Measurements from ENCODE around the gene ACOT12.
"Not testable (repeated sequence)": the region's sequence is repeated elsewhere in the genome, so short reads cannot be mapped to it uniquely, and the experiment has no call there.

ACOT12 gene

DNA sequence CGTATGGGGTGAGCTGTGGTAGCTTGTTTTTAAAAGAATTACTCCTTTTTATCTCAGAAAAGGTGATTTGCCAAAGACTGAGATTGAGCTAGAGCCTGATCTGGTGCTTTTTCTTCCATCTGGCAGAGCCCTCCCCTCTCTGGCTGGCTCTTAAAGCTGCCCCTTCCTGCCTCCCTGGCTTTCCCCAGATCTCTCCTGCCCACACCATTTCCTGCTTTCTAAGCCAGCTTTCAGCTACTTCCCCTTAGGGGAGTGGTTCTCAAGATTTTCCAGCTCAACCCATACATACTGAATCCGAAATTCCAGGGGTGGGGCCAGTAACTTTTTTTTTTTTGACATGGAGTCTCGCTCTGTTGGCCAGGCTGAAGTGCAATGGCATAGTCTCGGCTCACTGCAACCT is 4.8 kb upstream of the ACOT12 start:
- no peak for DNase-seq (ENCODE audit: low spot score)

- no peak for DNase-seq (ENCODE audit: low spot score)
Observed at GRCh38 chr5:81397176-81397575, 3.2 kb upstream of the ACOT12 start.

GRCh38 chr5:81395262-81395661 is 1.3 kb upstream of the ACOT12 start:
- no peak for DNase-seq (ENCODE audit: low spot score)

DNA sequence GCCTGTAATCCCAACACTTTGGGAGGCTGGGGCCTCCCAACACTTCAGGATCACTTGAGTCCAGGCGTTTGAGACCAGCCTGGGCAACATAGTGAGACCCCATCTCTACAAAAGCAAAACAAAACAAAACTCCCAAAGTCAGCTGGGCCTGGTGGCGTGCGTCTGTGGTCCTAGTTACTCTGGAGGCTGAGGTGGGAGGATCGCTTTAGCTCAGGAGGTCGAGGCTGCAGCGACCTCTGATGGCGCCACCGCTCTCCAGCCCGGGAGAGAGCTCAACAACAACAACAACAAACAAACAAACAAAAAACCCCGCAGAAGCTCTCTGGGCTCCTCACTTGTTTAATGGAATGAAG is 528 bp downstream of the ACOT12 start:
- DNase-seq (ENCODE audit: low spot score), result no peak

DNA sequence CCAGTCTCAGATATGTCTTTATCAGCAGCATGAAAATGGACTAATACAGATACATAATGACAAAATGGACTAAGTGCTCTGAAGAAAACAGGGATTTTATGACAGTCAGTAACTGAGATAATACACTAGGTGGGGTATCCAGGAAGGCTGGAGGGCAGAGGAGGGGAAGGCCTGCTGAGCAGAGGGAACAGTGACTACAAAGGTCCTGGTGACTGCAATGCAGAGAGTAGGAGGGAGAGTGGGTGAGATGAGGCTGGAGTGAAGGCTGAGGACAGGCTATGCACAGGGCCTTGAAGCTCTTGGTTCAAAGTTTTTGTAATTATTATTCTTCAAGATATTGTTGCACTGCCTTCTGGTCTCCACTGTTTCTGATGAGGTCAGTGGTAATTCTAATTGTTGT is 4.9 kb downstream of the ACOT12 start:
- no peak for DNase-seq (ENCODE audit: low spot score)

DNA sequence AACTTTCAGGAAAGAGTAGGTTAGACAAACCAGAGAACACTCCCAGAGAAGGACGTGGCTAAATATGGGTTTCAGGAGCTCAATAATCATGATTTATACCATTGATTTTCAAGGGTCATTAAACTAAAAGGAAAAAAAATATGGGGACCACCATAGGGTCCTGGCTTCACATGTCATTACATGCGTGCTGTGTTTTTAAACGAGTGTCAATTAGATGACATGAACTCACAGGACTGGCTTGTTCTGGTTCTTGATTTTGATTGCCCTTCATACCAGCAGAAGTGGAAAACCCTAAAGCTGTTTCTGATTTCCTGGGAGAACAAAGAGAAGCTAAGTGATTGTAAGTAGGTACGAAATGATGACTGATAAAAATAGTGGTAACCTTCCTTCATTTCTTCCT is 5.8 kb downstream of the ACOT12 start:
- DNase-seq (ENCODE audit: low spot score), result no peak

GRCh38 chr5:81383867-81384266 is 10.1 kb downstream of the ACOT12 start:
- DNase-seq (ENCODE audit: low spot score), result no peak

DNA sequence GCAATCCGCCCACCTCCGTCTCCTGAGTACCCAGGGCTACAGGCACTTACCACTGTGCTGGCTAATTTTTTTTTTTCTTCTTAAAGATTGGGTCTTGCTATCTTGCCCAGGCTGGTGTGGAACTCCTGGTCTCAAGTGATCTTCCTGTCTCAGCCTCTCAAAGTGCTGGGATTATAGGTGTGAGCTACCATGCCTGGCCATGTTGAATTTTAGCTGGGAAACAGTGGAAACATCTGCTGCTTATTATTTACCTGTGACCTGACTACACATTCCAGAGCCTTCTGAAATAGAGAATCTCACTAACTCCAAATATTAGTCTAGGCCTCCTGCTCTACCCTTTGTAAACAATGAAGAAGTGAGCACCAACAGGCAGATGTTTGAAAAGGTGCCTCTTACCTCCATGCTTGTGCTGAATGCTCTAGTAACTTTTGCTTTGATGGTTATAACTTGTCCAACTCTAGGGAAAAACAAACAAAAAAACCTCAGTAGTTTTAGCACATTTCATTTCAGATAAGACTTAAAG is 22.5 kb downstream of the ACOT12 start:
- DNase-seq (ENCODE audit: low spot score), result peak; percentile 15

GRCh38 chr5:81370912-81371311 is 23.0 kb downstream of the ACOT12 start:
- no peak for DNase-seq (ENCODE audit: low spot score)

- no peak for DNase-seq (ENCODE audit: low spot score)
Observed at GRCh38 chr5:81365541-81365940, 28.4 kb downstream of the ACOT12 start.

DNA sequence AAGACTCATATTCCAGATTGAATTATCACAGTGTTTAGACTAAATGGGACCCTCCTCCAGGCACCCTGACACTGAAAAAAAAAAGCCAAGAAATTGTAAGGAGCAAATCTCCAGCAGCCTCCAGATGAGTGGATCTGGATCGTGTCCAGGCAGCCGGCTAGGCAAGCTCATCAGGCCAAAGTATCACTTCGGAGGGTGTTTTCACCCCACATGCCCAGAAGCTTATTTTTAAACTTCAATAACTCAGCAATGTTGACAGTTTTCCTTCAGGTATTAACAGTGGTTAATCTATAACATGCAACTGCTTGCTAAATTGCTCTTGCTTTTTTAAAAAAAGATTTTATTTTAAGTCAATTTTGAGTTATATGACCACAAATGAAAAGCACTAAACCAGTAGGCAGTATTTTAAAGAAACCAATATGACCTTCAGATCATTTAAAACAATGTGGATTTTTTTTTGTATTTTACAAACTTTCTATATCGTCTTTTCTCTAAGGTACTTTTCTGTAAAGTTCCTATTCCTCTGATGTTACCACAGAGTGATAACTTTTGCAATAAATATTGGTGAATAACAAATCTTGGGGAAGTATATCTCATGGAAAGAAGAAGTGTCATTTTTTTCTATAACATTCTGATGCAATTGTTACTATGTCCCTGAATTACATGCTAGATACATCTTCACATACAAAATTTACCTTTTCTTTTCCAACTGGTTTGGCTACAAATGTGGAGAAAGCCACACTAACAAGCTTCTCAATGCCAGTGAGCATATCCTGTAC is 30.7 kb downstream of the ACOT12 start:
- no peak for DNase-seq (ENCODE audit: low spot score)

DNA sequence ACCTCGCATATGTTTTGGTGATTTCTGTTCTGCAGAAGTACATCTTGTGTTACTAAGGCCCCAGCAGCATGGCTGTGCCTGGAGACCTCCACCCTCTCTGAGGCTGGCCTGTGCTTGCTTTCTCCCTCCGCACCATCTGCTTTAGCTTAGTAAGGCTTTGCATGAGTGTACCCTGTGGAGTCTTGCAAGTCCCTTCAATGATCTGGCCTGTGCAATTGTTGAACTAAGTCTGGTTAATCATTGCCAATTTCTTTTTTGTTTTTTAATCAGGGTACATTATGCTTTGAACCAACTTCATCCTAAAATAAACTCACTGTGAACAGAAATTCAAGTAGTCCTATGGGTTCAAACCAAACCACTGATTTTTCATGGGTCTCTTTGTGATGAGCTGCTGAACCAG is 32.3 kb downstream of the ACOT12 start:
- no peak for DNase-seq (ENCODE audit: low spot score)

DNA sequence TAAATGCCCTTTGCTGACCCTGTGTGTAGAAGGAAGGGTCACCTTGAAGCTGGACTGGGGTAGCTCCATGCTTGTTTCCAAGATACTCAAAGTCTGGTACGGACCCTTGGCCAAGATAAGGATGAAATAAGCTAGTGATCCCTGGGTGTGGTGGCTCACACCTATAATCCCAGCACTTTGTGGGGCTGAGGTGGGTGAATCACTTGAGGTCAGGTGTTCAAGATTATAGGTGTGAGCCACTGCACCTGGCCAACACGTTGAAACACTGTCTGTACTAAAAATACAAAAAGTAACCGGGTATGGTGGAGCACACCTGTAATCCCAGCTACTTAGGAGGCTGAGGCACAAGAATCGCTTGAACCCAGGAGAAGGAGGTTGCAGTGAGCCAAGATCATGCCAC is 33.3 kb downstream of the ACOT12 start:
- DNase-seq (ENCODE audit: low spot score), result no peak

DNA sequence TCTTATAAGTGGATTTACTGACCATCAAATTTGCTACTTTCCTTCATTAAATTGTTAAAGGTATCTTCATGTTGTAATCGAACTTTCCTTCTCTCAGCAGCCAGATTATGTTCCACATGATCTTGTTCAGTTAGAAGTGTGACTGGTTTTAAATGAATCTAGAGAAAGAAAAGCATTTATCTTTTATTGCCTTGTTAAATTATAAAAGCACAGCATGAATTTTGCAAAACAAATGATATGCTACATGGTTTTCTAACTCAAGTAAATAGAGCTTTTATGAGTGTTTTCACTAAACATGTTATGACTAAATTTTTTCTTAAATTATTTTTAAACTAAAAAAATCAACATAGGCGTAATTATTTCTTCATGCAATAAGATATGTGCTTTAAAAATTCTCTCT is 34.1 kb downstream of the ACOT12 start:
- DNase-seq (ENCODE audit: low spot score), result no peak

GRCh38 chr5:81359108-81359507 is 34.8 kb downstream of the ACOT12 start:
- no peak for DNase-seq (ENCODE audit: low spot score)

- DNase-seq (ENCODE audit: low spot score), result no peak
Observed at GRCh38 chr5:81355291-81356251, 38.4 kb downstream of the ACOT12 start.

- no peak for DNase-seq (ENCODE audit: low spot score)
Observed at GRCh38 chr5:81354093-81354492, 39.8 kb downstream of the ACOT12 start.

GRCh38 chr5:81353189-81353588 is 40.7 kb downstream of the ACOT12 start:
- no peak for DNase-seq (ENCODE audit: low spot score)

GRCh38 chr5:81350507-81350906 is 43.4 kb downstream of the ACOT12 start:
- no peak for DNase-seq (ENCODE audit: low spot score)

DNA sequence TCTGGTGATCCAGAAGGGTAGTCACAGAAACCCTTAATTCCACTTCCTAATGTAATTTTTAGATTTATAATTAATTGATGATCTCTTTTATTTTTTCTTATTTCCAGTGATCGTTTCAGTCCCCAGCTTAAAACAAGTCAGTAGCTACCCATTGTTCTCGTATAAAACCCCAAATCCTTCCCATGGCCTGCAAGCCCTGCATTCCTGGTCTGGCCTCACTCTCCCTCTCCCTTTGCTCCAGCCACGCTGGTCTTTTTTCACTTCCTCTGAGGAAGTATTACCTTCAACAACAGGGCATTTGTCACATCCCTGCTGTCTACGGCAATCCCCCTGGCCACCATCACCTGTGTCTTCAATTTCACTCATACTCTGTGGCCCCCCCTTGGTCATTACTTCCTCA is 44.8 kb downstream of the ACOT12 start:
- DNase-seq (ENCODE audit: low spot score), result no peak

- DNase-seq (ENCODE audit: low spot score), result no peak
Observed at GRCh38 chr5:81345411-81346003, 48.4 kb downstream of the ACOT12 start.

DNA sequence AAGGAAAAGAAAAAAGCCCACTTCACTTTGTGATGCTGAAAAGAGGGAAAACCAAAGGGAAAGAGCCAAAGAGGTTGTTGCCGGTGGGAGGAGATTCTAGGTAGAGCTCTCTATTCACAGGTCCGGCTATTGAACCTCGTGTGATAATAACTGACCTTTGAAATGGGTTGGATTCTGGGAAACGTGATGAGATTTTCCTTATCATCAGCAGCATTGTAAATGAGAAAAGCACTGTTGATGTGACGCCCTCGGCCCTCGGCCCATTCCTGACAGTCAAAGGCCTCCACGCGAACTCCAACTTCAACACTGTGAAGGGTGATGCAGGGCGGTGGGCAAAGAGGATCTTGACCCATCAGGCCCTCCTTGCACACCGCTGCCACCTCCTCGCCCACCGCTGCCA is 49.2 kb downstream of the ACOT12 start:
- DNase-seq (ENCODE audit: low spot score), result no peak

GRCh38 chr5:81338213-81338612 is 55.7 kb downstream of the ACOT12 start:
- DNase-seq (ENCODE audit: low spot score), result not testable (repeated sequence)
